Naive thymus-derived CD4-positive, alpha-beta T cell (primary cell): ENCODE measurements around the gene FLRT2. TPM values are rescaled to one million over a fixed set of nuclear protein-coding genes. Genes with fewer than 3 reads are reported as not detected.

ENCODE experiments used
- ATAC-seq: fragments of 150-1000 bp; cut with Tn5 transposase; 2 replicates; pipeline ENCODE4 v1.10.0; 2021; ENCODE audit warnings: mild to moderate bottlenecking, moderate library complexity
- CTCF ChIA-PET: fragments of 350-600 bp; sonication (Branson Sonifier 250); formaldehyde crosslinking; loops from one replicate; lab custom pipeline; 2021; ENCODE audit warnings: antibody characterized with exemption; lab: Charles Lee
- POLR2A ChIA-PET: fragments of 350-600 bp; sonication (Branson Sonifier 250); formaldehyde crosslinking; loops from one replicate; lab custom pipeline; 2021; ENCODE audit warnings: antibody characterized with exemption, inconsistent platforms; lab: Charles Lee
- DNase-seq, 9 donors: peaks; one replicate each; pipeline versions ENCODE4 v3.0.0 to v3.0.0-alpha.2; 2020 to 2022; ENCODE audit warnings: mixed read lengths in 1 of 9
- H3K27ac ChIP-seq: one replicate; pipeline ENCODE4 v1.7.0; 2013; ENCODE audit warnings: mild to moderate bottlenecking, low read depth, low read length, moderate library complexity
- H3K27me3 ChIP-seq, 2 donors: one replicate each; pipeline ENCODE4 v1.7.0; 2013; ENCODE audit warnings: low read length in 2 of 2, mild to moderate bottlenecking in 2 of 2, moderate library complexity in 2 of 2; ENCODE audit not compliant: control insufficient read depth in 2 of 2, insufficient read depth in 2 of 2
- H3K36me3 ChIP-seq, 3 experiments: 1 replicate in 2 of 3; 2 replicates in 1 of 3; pipeline ENCODE4 v1.7.0; 2013; ENCODE audit warnings: low read length in 3 of 3, mild to moderate bottlenecking in 3 of 3, moderate library complexity in 1 of 3; ENCODE audit not compliant: insufficient read depth in 3 of 3, control insufficient read depth in 2 of 3
- H3K4me1 ChIP-seq, 2 donors: one replicate each; pipeline ENCODE4 v1.7.0; 2013; ENCODE audit warnings: low read length in 2 of 2, mild to moderate bottlenecking in 2 of 2, moderate library complexity in 1 of 2; ENCODE audit not compliant: control insufficient read depth in 2 of 2, insufficient read depth in 2 of 2
- H3K4me3 ChIP-seq: 2 replicates; pipeline ENCODE4 v1.7.0; 2013; ENCODE audit warnings: mild to moderate bottlenecking, low read length
- H3K9me3 ChIP-seq, 3 experiments: 1 replicate in 2 of 3; 2 replicates in 1 of 3; pipeline ENCODE4 v1.7.0; 2013; ENCODE audit warnings: low read length in 3 of 3; ENCODE audit not compliant: control insufficient read depth in 2 of 3
- H3K27ac Mint-ChIP-seq, 9 donors: one replicate each; pipeline ENCODE4 v1.8.0; 2020 to 2022; ENCODE audit warnings: mixed read lengths in 9 of 9, mild to moderate bottlenecking in 8 of 9, moderate library complexity in 5 of 9, inconsistent platforms in 2 of 9
- H3K27me3 Mint-ChIP-seq, 5 donors: one replicate each; pipeline ENCODE4 v1.8.0; 2021 to 2022; ENCODE audit warnings: mixed read lengths in 5 of 5, mild to moderate bottlenecking in 1 of 5
- H3K36me3 Mint-ChIP-seq, 5 donors: one replicate each; pipeline ENCODE4 v1.8.0; 2020 to 2022; ENCODE audit warnings: mixed read lengths in 5 of 5, mild to moderate bottlenecking in 3 of 5, inconsistent platforms in 1 of 5
- H3K4me1 Mint-ChIP-seq, 7 donors: one replicate each; pipeline ENCODE4 v1.8.0; 2020 to 2022; ENCODE audit warnings: mixed read lengths in 7 of 7, mild to moderate bottlenecking in 3 of 7, inconsistent platforms in 1 of 7
- H3K4me3 Mint-ChIP-seq, 10 donors: one replicate each; pipeline ENCODE4 v1.8.0; 2020 to 2022; ENCODE audit warnings: mild to moderate bottlenecking in 10 of 10, mixed read lengths in 10 of 10, moderate library complexity in 6 of 10, inconsistent platforms in 2 of 10
- H3K9me3 Mint-ChIP-seq, 11 donors: one replicate each; pipeline ENCODE4 v1.8.0; 2020 to 2022; ENCODE audit warnings: mixed read lengths in 11 of 11, mild to moderate bottlenecking in 4 of 11, inconsistent platforms in 1 of 11, moderate library complexity in 1 of 11
- intact Hi-C, 2 donors: fragments of 100-400 bp; cut with micrococcal nuclease; formaldehyde crosslinking; loops; one replicate each; pipeline ENCODE4 v1.15.1; 2023
- polyA plus RNA-seq, 2 donors: library from polyadenylated mRNA; unstranded; fragments of 300-500 nt; fragmentation: Illumina TruSeq; gene quantifications; one replicate each; pipeline ENCODE4 v1.2.3, GENCODE V29; 2021
- total RNA-seq, 6 experiments: library from RNA in 5 of 6; stranded (reverse) in 5 of 6; gene quantifications; 1 replicate in 5 of 6; 2 replicates in 1 of 6; pipeline ENCODE4 v1.2.3 and lab custom pipeline; 2021 to 2026

Gene FLRT2
- total and polyA plus RNA-seq, 7 experiments from 2014 or later, result not detected

DNA sequence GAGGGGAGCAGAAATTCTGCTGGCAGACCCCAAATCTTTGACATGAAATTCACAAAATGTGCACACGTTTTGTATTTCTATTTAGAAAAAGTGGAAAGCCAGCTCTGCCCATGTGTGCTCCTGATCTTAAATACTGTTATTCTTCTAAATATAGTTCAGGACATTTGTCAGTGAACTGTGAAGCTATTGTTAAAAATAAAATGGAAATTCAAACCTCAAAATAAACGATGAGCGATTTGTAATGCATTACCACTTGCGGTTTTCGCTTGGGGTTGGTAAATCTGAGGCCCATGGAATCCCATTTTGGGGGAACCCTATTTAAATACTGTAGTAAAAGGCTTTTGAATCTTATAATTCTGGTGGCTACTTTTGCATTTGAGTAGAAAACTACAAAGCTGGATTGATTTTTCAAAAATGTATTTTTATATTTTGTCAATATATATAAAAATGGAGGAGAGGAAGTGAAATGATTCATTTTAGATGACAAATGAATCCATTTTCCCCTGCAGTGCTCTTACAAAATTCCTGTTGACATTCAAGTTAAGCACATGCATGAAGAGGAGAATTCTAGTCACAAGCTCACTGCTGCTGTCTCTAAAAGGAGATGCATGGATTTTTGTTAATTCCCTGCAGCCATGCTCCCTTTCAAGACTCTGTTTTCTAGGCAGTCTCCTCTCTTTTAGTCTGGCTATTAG is 47.1 kb downstream of the FLRT2 start:
- Mint-ChIP-seq H3K4me1 (no peaks in the 10 kb centered on the region), H3K9me3 (peaks cover 0 to 2% (median 0%) of the 10 kb centered on the region in 11 donors), H3K4me3 (no peak overlapping the region), H3K27me3 (no peaks in the 10 kb centered on the region), H3K36me3 (no peaks in the 10 kb centered on the region), H3K27ac (no peak overlapping the region)
- Histone ChIP-seq H3K4me1 (no peaks in the 10 kb centered on the region), H3K4me3 (no peak overlapping the region), H3K9me3 (no peaks in the 10 kb centered on the region), H3K27me3 (no peaks in the 10 kb centered on the region), H3K36me3 (no peaks in the 10 kb centered on the region), H3K27ac (no peak overlapping the region)
- intact Hi-C loops, result no loop called here
- CTCF ChIA-PET, result no interaction called here
- no peak for ATAC-seq
- DNase-seq, result no peak
- POLR2A ChIA-PET, result no interaction called here

DNA sequence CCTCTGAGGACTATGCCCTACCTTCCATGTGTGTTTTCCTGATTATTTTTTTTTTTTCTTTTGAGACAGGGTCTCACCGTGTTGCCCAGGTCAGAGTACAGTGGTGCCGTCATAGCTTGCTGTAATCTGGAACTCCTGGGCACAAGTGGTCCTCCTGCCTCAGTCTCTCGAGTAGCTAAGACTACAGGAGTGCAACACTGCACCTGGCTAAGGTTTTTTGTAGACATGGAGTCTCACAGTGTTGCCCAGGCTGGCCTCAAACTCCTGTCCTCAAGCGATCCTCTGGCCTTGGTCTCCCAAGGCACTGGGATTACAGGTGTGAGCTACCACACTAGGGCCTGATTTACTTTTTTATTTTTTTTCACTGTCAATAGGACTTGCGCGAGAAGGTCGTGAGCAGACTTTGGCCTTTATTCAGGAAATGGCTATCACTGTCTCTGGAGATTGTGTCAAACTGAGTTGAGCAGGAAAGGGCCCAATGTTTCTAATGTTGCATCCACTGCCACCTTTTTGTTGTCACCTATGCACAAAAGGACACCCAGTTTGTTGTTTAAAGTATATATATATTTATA is 47.7 kb downstream of the FLRT2 start:
- ChIA-PET POLR2A (no interaction called here), CTCF (no interaction called here)
- Mint-ChIP-seq H3K4me3 (no peak overlapping the region), H3K9me3 (peaks cover 0 to 2% (median 0%) of the 10 kb centered on the region in 11 donors), H3K27ac (no peak overlapping the region), H3K4me1 (no peaks in the 10 kb centered on the region), H3K27me3 (no peaks in the 10 kb centered on the region), H3K36me3 (no peaks in the 10 kb centered on the region)
- no peaks in the 10 kb centered on the region for H3K4me1 ChIP-seq
- intact Hi-C loops, result no loop called here
- no peaks in the 10 kb centered on the region for H3K9me3 ChIP-seq
- H3K36me3 ChIP-seq, result no peaks in the 10 kb centered on the region
- no peak overlapping the region for H3K4me3 ChIP-seq
- ATAC-seq (no peak), DNase-seq (no peak)
- no peaks in the 10 kb centered on the region for H3K27me3 ChIP-seq
- H3K27ac ChIP-seq, result no peak overlapping the region

DNA sequence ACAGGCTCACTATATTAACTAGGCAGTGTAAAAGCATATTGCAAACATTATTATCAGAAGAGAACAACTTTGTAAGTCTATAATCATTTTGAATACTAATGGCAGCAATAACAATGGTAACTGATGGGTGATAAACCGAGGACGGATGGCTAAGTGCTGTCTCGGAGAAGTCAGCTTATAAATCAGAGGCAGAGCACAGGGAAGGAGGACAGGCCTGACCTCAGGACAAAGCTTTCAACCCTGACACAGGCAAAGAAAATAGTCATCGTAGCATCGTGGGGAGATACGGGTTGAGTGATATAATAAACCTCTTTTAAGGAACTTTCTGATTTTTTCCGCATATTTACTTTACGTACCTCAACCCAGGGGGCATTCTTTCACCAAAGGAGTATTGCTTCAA is 48.4 kb downstream of the FLRT2 start:
- Histone ChIP-seq H3K27ac (no peak overlapping the region), H3K4me3 (no peak overlapping the region), H3K27me3 (no peaks in the 10 kb centered on the region), H3K9me3 (no peaks in the 10 kb centered on the region), H3K36me3 (no peaks in the 10 kb centered on the region), H3K4me1 (no peaks in the 10 kb centered on the region)
- peaks cover 0 to 1% (median 0%) of the 10 kb centered on the region in 5 donors for H3K27me3 Mint-ChIP-seq
- ChIA-PET CTCF (no interaction called here), POLR2A (no interaction called here)
- no peaks in the 10 kb centered on the region for H3K36me3 Mint-ChIP-seq
- no peak overlapping the region for H3K4me3 Mint-ChIP-seq
- intact Hi-C loops, result no loop called here
- no peaks in the 10 kb centered on the region for H3K4me1 Mint-ChIP-seq
- peaks cover 0 to 2% (median 0%) of the 10 kb centered on the region in 11 donors for H3K9me3 Mint-ChIP-seq
- DNase-seq (no peak), ATAC-seq (no peak)
- no peak overlapping the region for H3K27ac Mint-ChIP-seq

DNA sequence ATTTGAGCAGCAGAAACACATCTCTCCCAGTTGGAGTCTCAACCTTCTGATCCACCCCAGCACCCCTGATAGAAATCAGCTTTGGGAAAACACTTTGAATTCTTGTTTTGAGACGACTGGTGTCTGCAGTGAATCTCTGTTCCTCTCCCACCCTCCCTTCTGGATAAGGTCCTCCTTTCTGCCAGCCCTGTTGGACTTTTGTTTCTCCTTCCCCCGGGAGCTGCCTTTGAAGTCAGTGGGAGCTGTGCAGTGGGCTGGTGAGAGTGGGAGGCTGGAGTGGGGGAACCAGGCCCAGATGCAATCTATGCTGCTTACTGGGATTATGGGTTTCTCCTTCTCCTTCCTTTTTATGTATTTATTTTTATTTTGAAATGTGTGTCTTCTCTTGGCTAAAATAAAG is 49.0 kb downstream of the FLRT2 start:
- ChIA-PET POLR2A (no interaction called here), CTCF (no interaction called here)
- ATAC-seq (no peak), DNase-seq (no peak)
- H3K9me3 ChIP-seq, result no peaks in the 10 kb centered on the region
- H3K4me3 Mint-ChIP-seq, result no peak overlapping the region
- H3K27me3 Mint-ChIP-seq, result peaks cover 0 to 7% (median 0%) of the 10 kb centered on the region in 5 donors
- no peaks in the 10 kb centered on the region for H3K4me1 Mint-ChIP-seq
- H3K4me1 ChIP-seq, result no peaks in the 10 kb centered on the region
- H3K36me3 ChIP-seq, result no peaks in the 10 kb centered on the region
- H3K27ac Mint-ChIP-seq, result no peak overlapping the region
- no peaks in the 10 kb centered on the region for H3K36me3 Mint-ChIP-seq
- H3K9me3 Mint-ChIP-seq, result peaks cover 0 to 2% (median 0%) of the 10 kb centered on the region in 11 donors
- no peak overlapping the region for H3K4me3 ChIP-seq
- intact Hi-C loops, result no loop called here
- no peaks in the 10 kb centered on the region for H3K27me3 ChIP-seq
- no peak overlapping the region for H3K27ac ChIP-seq

GRCh38 chr14:85579942-85580341 is 50.0 kb downstream of the FLRT2 start:
- CTCF ChIA-PET, result no interaction called here
- H3K4me1 Mint-ChIP-seq, result no peaks in the 10 kb centered on the region
- intact Hi-C loops, result no loop called here
- H3K36me3 Mint-ChIP-seq, result no peaks in the 10 kb centered on the region
- Histone ChIP-seq H3K4me1 (no peaks in the 10 kb centered on the region), H3K9me3 (no peaks in the 10 kb centered on the region), H3K4me3 (no peak overlapping the region), H3K27me3 (no peaks in the 10 kb centered on the region), H3K36me3 (no peaks in the 10 kb centered on the region), H3K27ac (no peak overlapping the region)
- ATAC-seq (no peak), DNase-seq (no peak)
- H3K27ac Mint-ChIP-seq, result no peak overlapping the region
- POLR2A ChIA-PET, result no interaction called here
- peaks cover 0 to 9% (median 0%) of the 10 kb centered on the region in 5 donors for H3K27me3 Mint-ChIP-seq
- peaks cover 0 to 2% (median 0%) of the 10 kb centered on the region in 11 donors for H3K9me3 Mint-ChIP-seq
- no peak overlapping the region for H3K4me3 Mint-ChIP-seq

DNA sequence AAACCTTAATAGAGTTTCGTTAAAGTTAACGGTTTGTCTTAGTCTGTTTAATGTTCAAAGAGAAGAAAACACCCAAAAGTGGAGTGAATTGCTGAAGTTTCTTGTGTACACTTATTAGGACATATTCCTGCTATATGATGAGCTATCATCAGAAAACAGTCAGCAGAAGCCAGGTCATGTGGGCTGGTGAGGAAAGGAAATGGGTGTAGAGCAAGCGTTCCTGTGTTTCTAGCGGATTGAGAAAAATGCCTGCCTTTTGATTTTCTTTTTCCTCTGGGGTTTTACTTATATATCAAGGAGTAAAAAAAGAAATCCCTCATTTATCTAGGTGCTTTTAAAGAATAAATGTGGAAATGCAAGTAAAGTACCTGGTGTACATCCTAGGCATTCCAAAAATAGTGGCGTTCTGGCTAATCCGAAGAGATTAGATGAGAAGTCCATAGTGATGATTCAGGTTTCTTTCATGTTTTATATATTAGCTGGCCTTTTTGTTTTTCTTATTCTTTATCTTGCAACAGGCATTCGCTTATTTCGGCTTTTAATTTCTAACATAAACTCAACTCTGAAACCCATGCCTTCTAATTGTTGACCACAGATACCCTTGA is 50.7 kb downstream of the FLRT2 start:
- ATAC-seq (no peak), DNase-seq (no peak)
- POLR2A ChIA-PET, result no interaction called here
- no peaks in the 10 kb centered on the region for H3K4me1 Mint-ChIP-seq
- no peaks in the 10 kb centered on the region for H3K9me3 ChIP-seq
- H3K9me3 Mint-ChIP-seq, result peaks cover 0 to 3% (median 0%) of the 10 kb centered on the region in 11 donors
- H3K4me1 ChIP-seq, result no peaks in the 10 kb centered on the region
- no peak overlapping the region for H3K27ac ChIP-seq
- no peaks in the 10 kb centered on the region for H3K27me3 ChIP-seq
- H3K4me3 ChIP-seq, result no peak overlapping the region
- intact Hi-C loops, result no loop called here
- no peaks in the 10 kb centered on the region for H3K36me3 ChIP-seq
- CTCF ChIA-PET, result no interaction called here
- no peak overlapping the region for H3K4me3 Mint-ChIP-seq
- peaks cover 0 to 9% (median 2%) of the 10 kb centered on the region in 5 donors for H3K27me3 Mint-ChIP-seq
- no peaks in the 10 kb centered on the region for H3K36me3 Mint-ChIP-seq
- no peak overlapping the region for H3K27ac Mint-ChIP-seq
